Liver (tissue), 9 donors: ENCODE measurements around the gene MYO7A. TPM values are rescaled to one million over a fixed set of nuclear protein-coding genes. Genes with fewer than 3 reads are reported as not detected.

Experiments
- DNase-seq: peaks from one replicate; pipeline ENCODE4 v3.0.0-alpha.2; 2017; ENCODE audit warnings: low spot score
- H3K27ac ChIP-seq, 2 donors: one replicate each; pipeline ENCODE4 v1.7.0; 2013; ENCODE audit warnings: inconsistent platforms in 2 of 2, low read length in 2 of 2, control low read depth in 1 of 2, low read depth in 1 of 2, mild to moderate bottlenecking in 1 of 2
- H3K27me3 ChIP-seq, 4 donors: one replicate each; pipeline versions ENCODE4 v1.6.1 to v1.7.0; 2013; ENCODE audit warnings: low read length in 3 of 4, inconsistent platforms in 1 of 4, mild to moderate bottlenecking in 1 of 4, moderate library complexity in 1 of 4; ENCODE audit not compliant: control insufficient read depth in 4 of 4, insufficient read depth in 4 of 4
- H3K36me3 ChIP-seq, 4 donors: one replicate each; pipeline versions ENCODE4 v1.6.1 to v1.7.0; 2013; ENCODE audit warnings: low read length in 3 of 4, mild to moderate bottlenecking in 3 of 4, low read depth in 1 of 4, moderate library complexity in 1 of 4; ENCODE audit not compliant: control insufficient read depth in 4 of 4, insufficient read depth in 3 of 4
- H3K4me1 ChIP-seq, 4 donors: one replicate each; pipeline versions ENCODE4 v1.6.1 to v1.7.0; 2013; ENCODE audit warnings: low read length in 3 of 4, mild to moderate bottlenecking in 3 of 4, moderate library complexity in 1 of 4; ENCODE audit not compliant: control insufficient read depth in 4 of 4, insufficient read depth in 4 of 4
- H3K4me3 ChIP-seq, 3 donors: one replicate each; pipeline versions ENCODE4 v1.6.1 to v1.7.0; 2013; ENCODE audit warnings: low read length in 3 of 3, control low read depth in 1 of 3, low read depth in 1 of 3, mild to moderate bottlenecking in 1 of 3
- H3K9ac ChIP-seq, 2 donors: one replicate each; pipeline ENCODE4 v1.7.0; 2013; ENCODE audit warnings: low read length in 2 of 2, mild to moderate bottlenecking in 2 of 2, moderate library complexity in 2 of 2, control low read depth in 1 of 2, low read depth in 1 of 2
- H3K9me3 ChIP-seq, 4 donors: one replicate each; pipeline versions ENCODE4 v1.6.1 to v1.7.0; 2013; ENCODE audit warnings: low read length in 3 of 4; ENCODE audit not compliant: control insufficient read depth in 4 of 4
- EGR1 ChIP-seq, 2 donors: IDR thresholded peaks; 2 replicates each; pipeline ENCODE4 v1.6.1; 2016 to 2018; ENCODE audit warnings: antibody characterized with exemption in 2 of 2, low read depth in 2 of 2
- FOXA1 ChIP-seq: IDR thresholded peaks from 2 replicates; pipeline ENCODE4 v1.6.1; 2016; ENCODE audit warnings: antibody characterized with exemption
- FOXA2 ChIP-seq: IDR thresholded peaks from 2 replicates; pipeline ENCODE4 v1.6.1; 2016; ENCODE audit warnings: antibody characterized with exemption
- GABPA ChIP-seq, 2 donors: IDR thresholded peaks in 1 of 2; conservative IDR thresholded peaks in 1 of 2; 2 replicates each; pipeline ENCODE4 v1.6.1; 2016; ENCODE audit warnings: antibody characterized with exemption in 2 of 2, mild to moderate bottlenecking in 1 of 2, moderate library complexity in 1 of 2
- HNF4A ChIP-seq, 2 donors: conservative IDR thresholded peaks; 2 replicates each; pipeline ENCODE4 v1.6.1; 2016; ENCODE audit warnings: antibody characterized with exemption in 2 of 2, mild to moderate bottlenecking in 2 of 2
- HNF4G ChIP-seq: IDR thresholded peaks from 2 replicates; pipeline ENCODE4 v1.6.1; 2016; ENCODE audit warnings: antibody characterized with exemption
- JUND ChIP-seq, 2 donors: IDR thresholded peaks; 2 replicates each; pipeline ENCODE4 v1.6.1; 2016; ENCODE audit warnings: antibody characterized with exemption in 2 of 2
- NR2F2 ChIP-seq: IDR thresholded peaks from 2 replicates; pipeline ENCODE4 v1.6.1; 2016; ENCODE audit warnings: antibody characterized with exemption
- RAD21 ChIP-seq, 2 donors: IDR thresholded peaks; 2 replicates each; pipeline ENCODE4 v1.6.1; 2016; ENCODE audit warnings: antibody characterized with exemption in 2 of 2, mild to moderate bottlenecking in 2 of 2
- SP1 ChIP-seq: IDR thresholded peaks from 2 replicates; pipeline ENCODE4 v1.6.1; 2018; ENCODE audit warnings: antibody characterized with exemption, mild to moderate bottlenecking
- TAF1 ChIP-seq: conservative IDR thresholded peaks from 2 replicates; pipeline ENCODE4 v1.6.1; 2016; ENCODE audit warnings: antibody characterized with exemption, mild to moderate bottlenecking
- YY1 ChIP-seq: IDR thresholded peaks from 2 replicates; pipeline ENCODE4 v1.6.1; 2016; ENCODE audit warnings: antibody characterized with exemption, mild to moderate bottlenecking
- WGBS: extraction: QIAGEN DNeasy Blood & Tissue Kit; methylation state at CpG from one replicate; pipeline ENCODE4 v1.1.7; 2013; 5-methylcytosine and 5-hydroxymethylcytosine counted together
- polyA plus RNA-seq, 2 donors: library from polyadenylated mRNA; stranded (reverse) in 1 of 2; unstranded in 1 of 2; fragments of 200-250 nt in 1 of 2; fragments of >200 nt in 1 of 2; fragmentation: Nextera tagmentation in 1 of 2; extraction: Ambion mirVana in 1 of 2; gene quantifications; one replicate each; pipeline versions ENCODE4 v1.2.1 to v1.2.3, GENCODE V29; 2013 to 2015
- total RNA-seq, 2 donors: library from RNA; depleted of rRNA; stranded (reverse); fragments of >200 nt; gene quantifications; one replicate each; pipeline ENCODE4 v1.2.3, GENCODE V29; 2014
- TF ChIP-seq, protein P1 (sequence below): fragments of 150-350 bp; IDR thresholded peaks from 2 replicates; pipeline ENCODE4 v1.5.1; 2017; ENCODE audit warnings: improper control_type of control experiment, low read depth, low read length; ENCODE audit not compliant: missing input control
- TF ChIP-seq, protein P2 (sequence below): IDR thresholded peaks from 2 replicates; pipeline ENCODE4 v1.6.1; 2016; ENCODE audit warnings: antibody characterized with exemption
- TF ChIP-seq, protein P3 (sequence below): IDR thresholded peaks from 2 replicates; pipeline ENCODE4 v1.6.1; 2016; ENCODE audit warnings: antibody characterized with exemption
- TF ChIP-seq, protein P4 (sequence below): IDR thresholded peaks from 2 replicates; pipeline ENCODE4 v1.6.1; 2016; ENCODE audit warnings: antibody characterized with exemption
- TF ChIP-seq, protein P5 (sequence below): IDR thresholded peaks from 2 replicates; pipeline ENCODE4 v1.6.1; 2016; ENCODE audit warnings: antibody characterized with exemption, mild to moderate bottlenecking
- donor health status: healthy.
- donor health status: healthy.
- donor health status: healthy.
- donor health status: healthy.
- donor health status: healthy.

MYO7A gene
- total and polyA plus RNA-seq, 4 donors: 7.3 to 33.6 (median 11.3) TPM

DNA sequence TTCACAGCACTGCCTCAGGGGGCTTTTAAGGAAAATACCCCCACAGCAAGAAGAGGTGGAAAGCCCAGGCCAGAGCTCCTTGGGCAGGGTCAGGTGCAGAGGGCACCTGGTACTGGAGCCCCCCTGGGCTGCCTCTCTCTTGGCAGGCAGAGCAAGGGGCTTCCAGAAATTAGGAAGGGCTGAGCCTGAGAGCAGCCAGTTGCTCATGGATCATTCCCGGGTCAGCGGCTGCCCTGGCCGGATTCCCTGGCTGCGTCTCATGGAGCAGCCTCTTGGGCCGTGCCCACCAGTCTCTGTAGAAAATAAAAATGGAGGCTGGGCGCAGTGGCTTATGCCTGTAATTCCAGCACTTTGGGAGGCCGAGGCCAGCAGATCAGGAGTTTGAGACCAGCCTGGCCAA is 35.7 kb upstream of the MYO7A start:
- TF ChIP-seq, protein P1, sequence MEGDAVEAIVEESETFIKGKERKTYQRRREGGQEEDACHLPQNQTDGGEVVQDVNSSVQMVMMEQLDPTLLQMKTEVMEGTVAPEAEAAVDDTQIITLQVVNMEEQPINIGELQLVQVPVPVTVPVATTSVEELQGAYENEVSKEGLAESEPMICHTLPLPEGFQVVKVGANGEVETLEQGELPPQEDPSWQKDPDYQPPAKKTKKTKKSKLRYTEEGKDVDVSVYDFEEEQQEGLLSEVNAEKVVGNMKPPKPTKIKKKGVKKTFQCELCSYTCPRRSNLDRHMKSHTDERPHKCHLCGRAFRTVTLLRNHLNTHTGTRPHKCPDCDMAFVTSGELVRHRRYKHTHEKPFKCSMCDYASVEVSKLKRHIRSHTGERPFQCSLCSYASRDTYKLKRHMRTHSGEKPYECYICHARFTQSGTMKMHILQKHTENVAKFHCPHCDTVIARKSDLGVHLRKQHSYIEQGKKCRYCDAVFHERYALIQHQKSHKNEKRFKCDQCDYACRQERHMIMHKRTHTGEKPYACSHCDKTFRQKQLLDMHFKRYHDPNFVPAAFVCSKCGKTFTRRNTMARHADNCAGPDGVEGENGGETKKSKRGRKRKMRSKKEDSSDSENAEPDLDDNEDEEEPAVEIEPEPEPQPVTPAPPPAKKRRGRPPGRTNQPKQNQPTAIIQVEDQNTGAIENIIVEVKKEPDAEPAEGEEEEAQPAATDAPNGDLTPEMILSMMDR: no peak
- no peak for TF ChIP-seq TAF1
- TF ChIP-seq YY1: no peak
- no peak for TF ChIP-seq HNF4A (conservative IDR thresholded peaks at IDR 0.05)
- Histone ChIP-seq H3K36me3 (peaks cover 0 to 4% (median 1%) of the 10 kb centered on the region in 4 donors), H3K9ac (no peak overlapping the region), H3K4me3 (no peak overlapping the region), H3K27me3 (no peaks in the 10 kb centered on the region), H3K27ac (peak overlapping the region in 1 of 2 donors; percentile 22), H3K9me3 (no peaks in the 10 kb centered on the region), H3K4me1 (peaks cover 24 to 76% (median 67%) of the 10 kb centered on the region in 4 donors)
- 43% methylated on average over 7 of the region's 7 CpGs for WGBS
- DNase-seq: no peak

DNA sequence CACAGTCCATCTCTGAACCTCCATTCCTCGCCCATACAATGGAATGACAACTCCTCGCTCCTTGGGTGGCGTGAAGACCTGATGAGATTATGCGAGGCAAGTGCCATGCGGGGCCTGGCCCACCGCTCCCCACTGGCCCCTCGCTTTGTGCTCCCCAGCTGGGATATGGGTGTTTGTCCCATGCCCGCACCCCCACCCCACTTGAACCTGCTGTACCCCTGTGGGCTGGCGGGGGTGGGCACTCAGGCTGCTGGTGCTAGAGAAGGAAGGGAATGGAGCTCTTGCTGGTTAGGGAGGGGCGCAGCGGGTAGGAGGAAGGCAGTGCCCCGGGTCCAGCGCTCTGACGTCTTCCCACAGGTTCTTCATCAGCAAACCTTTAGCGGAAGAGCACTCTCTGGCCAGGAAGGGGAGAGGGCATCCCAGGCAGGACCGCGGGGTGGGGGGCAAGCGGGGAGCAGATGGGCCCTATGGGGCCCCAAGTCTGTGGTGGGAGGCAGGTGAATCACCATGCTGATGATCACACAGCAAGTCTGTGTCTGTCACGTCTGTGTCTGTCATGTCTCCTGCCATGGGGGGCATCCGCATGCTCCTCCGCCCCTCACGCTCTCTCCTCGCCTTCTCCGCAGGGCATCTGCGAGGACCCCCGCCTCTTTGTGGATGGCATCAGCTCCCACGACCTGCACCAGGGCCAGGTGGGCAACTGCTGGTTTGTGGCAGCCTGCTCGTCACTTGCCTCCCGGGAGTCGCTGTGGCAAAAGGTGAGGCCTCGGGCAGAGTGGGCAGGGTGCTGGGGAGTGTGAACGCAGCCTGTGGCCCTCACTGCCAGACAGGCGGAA is 34.8 kb upstream of the MYO7A start:
- Histone ChIP-seq H3K4me3 (no peak overlapping the region), H3K4me1 (peaks cover 18 to 67% (median 58%) of the 10 kb centered on the region in 4 donors), H3K9ac (no peak overlapping the region), H3K9me3 (no peaks in the 10 kb centered on the region), H3K27ac (no peak overlapping the region), H3K36me3 (peaks cover 0 to 4% (median 1%) of the 10 kb centered on the region in 4 donors), H3K27me3 (no peaks in the 10 kb centered on the region)
- WGBS: 92% methylated on average over 33 of the region's 33 CpGs
- DNase-seq: no peak
- TF ChIP-seq HNF4G (no peak), FOXA2 (no peak), HNF4A (conservative IDR thresholded peaks at IDR 0.05) (no peak), JUND (IDR thresholded peaks at IDR 0.05) (no peak), NR2F2 (no peak), FOXA1 (no peak), RAD21 (IDR thresholded peaks at IDR 0.05) (no peak), YY1 (no peak), EGR1 (IDR thresholded peaks at IDR 0.05; ENCODE audit: low read depth in 2 of 2) (no peak), GABPA (IDR thresholded peaks at IDR 0.05 in 1 of 2, conservative IDR thresholded peaks at IDR 0.05 in 1 of 2) (no peak), SP1 (no peak), TAF1 (no peak)
- TF ChIP-seq, protein P2, sequence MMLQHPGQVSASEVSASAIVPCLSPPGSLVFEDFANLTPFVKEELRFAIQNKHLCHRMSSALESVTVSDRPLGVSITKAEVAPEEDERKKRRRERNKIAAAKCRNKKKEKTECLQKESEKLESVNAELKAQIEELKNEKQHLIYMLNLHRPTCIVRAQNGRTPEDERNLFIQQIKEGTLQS: no peak
- TF ChIP-seq, protein P3, sequence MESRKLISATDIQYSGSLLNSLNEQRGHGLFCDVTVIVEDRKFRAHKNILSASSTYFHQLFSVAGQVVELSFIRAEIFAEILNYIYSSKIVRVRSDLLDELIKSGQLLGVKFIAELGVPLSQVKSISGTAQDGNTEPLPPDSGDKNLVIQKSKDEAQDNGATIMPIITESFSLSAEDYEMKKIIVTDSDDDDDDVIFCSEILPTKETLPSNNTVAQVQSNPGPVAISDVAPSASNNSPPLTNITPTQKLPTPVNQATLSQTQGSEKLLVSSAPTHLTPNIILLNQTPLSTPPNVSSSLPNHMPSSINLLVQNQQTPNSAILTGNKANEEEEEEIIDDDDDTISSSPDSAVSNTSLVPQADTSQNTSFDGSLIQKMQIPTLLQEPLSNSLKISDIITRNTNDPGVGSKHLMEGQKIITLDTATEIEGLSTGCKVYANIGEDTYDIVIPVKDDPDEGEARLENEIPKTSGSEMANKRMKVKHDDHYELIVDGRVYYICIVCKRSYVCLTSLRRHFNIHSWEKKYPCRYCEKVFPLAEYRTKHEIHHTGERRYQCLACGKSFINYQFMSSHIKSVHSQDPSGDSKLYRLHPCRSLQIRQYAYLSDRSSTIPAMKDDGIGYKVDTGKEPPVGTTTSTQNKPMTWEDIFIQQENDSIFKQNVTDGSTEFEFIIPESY: no peak
- TF ChIP-seq, protein P4, sequence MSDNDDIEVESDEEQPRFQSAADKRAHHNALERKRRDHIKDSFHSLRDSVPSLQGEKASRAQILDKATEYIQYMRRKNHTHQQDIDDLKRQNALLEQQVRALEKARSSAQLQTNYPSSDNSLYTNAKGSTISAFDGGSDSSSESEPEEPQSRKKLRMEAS: no peak
- TF ChIP-seq, protein P1: no peak
- TF ChIP-seq, protein P5, sequence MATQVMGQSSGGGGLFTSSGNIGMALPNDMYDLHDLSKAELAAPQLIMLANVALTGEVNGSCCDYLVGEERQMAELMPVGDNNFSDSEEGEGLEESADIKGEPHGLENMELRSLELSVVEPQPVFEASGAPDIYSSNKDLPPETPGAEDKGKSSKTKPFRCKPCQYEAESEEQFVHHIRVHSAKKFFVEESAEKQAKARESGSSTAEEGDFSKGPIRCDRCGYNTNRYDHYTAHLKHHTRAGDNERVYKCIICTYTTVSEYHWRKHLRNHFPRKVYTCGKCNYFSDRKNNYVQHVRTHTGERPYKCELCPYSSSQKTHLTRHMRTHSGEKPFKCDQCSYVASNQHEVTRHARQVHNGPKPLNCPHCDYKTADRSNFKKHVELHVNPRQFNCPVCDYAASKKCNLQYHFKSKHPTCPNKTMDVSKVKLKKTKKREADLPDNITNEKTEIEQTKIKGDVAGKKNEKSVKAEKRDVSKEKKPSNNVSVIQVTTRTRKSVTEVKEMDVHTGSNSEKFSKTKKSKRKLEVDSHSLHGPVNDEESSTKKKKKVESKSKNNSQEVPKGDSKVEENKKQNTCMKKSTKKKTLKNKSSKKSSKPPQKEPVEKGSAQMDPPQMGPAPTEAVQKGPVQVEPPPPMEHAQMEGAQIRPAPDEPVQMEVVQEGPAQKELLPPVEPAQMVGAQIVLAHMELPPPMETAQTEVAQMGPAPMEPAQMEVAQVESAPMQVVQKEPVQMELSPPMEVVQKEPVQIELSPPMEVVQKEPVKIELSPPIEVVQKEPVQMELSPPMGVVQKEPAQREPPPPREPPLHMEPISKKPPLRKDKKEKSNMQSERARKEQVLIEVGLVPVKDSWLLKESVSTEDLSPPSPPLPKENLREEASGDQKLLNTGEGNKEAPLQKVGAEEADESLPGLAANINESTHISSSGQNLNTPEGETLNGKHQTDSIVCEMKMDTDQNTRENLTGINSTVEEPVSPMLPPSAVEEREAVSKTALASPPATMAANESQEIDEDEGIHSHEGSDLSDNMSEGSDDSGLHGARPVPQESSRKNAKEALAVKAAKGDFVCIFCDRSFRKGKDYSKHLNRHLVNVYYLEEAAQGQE: no peak
